ENCODE measurements around the gene TBX10.
"Not testable (repeated sequence)": the region's sequence is repeated elsewhere in the genome, so short reads cannot be mapped to it uniquely, and the experiment has no call there.

DNA sequence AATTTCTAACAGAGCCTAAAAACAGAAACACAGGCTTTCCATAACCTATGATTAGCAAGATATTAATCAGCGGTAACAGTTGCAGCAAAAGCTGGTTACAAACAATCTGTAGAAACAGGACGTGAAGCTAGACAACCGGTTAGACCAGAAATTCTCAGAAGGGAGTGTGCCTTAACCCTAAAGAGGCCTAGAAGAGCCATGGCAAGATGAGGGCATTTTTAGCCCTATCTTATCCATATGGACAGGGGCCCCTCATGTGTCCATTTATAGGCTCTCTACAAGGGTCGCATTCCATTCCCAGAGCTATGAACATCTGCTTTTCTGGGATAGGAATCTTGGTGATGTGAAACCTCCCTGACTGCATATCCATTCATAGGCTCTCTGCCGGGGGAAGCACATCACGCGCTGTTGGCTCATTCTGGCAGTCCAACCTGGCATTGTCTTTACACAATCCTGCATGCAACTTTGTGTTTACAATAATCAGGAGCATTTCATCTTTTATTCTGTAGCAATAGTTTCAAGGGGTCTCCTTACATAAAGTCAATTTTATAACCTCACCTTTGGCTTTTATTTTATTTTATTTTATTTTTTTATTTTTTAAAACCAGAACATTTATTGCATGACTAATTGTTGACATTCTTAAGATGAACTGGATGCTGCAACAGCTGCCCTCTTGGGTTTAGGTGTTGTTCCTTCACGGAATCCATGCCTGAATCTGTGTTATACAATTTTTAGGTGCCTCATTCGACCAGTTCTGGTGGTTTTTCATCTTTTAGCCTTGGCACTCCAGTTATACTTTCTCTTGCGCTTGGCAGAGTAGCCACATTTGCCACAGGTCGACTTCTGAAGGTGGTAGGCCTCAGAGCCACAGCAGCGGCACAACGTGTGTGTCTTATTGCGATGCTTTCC lies 42.8 kb upstream of the TBX10 start:
- TF ChIP-seq, protein P1, sequence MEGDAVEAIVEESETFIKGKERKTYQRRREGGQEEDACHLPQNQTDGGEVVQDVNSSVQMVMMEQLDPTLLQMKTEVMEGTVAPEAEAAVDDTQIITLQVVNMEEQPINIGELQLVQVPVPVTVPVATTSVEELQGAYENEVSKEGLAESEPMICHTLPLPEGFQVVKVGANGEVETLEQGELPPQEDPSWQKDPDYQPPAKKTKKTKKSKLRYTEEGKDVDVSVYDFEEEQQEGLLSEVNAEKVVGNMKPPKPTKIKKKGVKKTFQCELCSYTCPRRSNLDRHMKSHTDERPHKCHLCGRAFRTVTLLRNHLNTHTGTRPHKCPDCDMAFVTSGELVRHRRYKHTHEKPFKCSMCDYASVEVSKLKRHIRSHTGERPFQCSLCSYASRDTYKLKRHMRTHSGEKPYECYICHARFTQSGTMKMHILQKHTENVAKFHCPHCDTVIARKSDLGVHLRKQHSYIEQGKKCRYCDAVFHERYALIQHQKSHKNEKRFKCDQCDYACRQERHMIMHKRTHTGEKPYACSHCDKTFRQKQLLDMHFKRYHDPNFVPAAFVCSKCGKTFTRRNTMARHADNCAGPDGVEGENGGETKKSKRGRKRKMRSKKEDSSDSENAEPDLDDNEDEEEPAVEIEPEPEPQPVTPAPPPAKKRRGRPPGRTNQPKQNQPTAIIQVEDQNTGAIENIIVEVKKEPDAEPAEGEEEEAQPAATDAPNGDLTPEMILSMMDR (conservative IDR thresholded peaks at IDR 0.05; ENCODE audit: low read length): not testable (repeated sequence)
- TF ChIP-seq EZH2phosphoT487 (IDR thresholded peaks at IDR 0.05; ENCODE audit: borderline replicate concordance, low read depth, low read length): not testable (repeated sequence)

Data from OCI-LY7 (cell line).